ENCODE data around the gene AGBL4. TPM values are rescaled to one million over a fixed set of nuclear protein-coding genes. Genes with fewer than 3 reads are reported as not detected.
A peak's percentile ranks its signal among the peaks of the same experiment; 100 is the strongest.

AGBL4 gene
- total and polyA plus RNA-seq, 11 donors, result 0.40 to 1.4 (median 0.54) TPM; not detected in 3

GRCh38 chr1:48572646-48573258 lies 1451.0 kb downstream of the AGBL4 start:
- DNase-seq (peak in 4 of 5 donors; percentile 20 to 50 (median 30)), ATAC-seq (peak; percentile 73 to 80 (median 76))
- H3K9me3 ChIP-seq, result no peaks in the 10 kb centered on the region
- intact Hi-C loops (cut with DNase I), result loop anchor here in 9 of 10 donors (2.0 to 10.0 kb wide), 6 partner anchors 122 to 1772 kb away; no protein-coding TSS in a partner anchor
- 44 to 51% (median 47%) methylated on average over 7 of the region's 7 CpGs for WGBS, 4 donors
- no peak overlapping the region for H3K4me3 ChIP-seq
- peaks cover 0 to 3% (median 0%) of the 10 kb centered on the region in 9 donors for H3K27me3 ChIP-seq
- no peak for TF ChIP-seq POLR2A (IDR thresholded peaks at IDR 0.05)
- peak in 11 of 12 donors; percentile 26 to 68 (median 56) for TF ChIP-seq CTCF (IDR thresholded peaks at IDR 0.05)
- no peak overlapping the region for H3K27ac ChIP-seq
- peaks cover 0 to 3% (median 0%) of the 10 kb centered on the region in 12 donors for H3K4me1 ChIP-seq
- no peaks in the 10 kb centered on the region for H3K36me3 ChIP-seq

- DNase-seq (no peak), ATAC-seq (no peak)
- TF ChIP-seq CTCF (IDR thresholded peaks at IDR 0.05) (no peak), POLR2A (IDR thresholded peaks at IDR 0.05) (no peak)
- intact Hi-C loops (cut with DNase I), result loop anchor here in 9 of 10 donors (2.0 to 10.0 kb wide), 6 partner anchors 123 to 1773 kb away; no protein-coding TSS in a partner anchor
- 78 to 83% (median 80%) methylated on average over 4 of the region's 4 CpGs for WGBS, 4 donors
- Histone ChIP-seq H3K4me1 (peaks cover 0 to 3% (median 0%) of the 10 kb centered on the region in 12 donors), H3K27me3 (peaks cover 0 to 3% (median 0%) of the 10 kb centered on the region in 9 donors), H3K4me3 (no peak overlapping the region), H3K9me3 (no peaks in the 10 kb centered on the region), H3K27ac (no peak overlapping the region), H3K36me3 (no peaks in the 10 kb centered on the region)
These were observed 1451.6 kb downstream of the AGBL4 start for GRCh38 chr1:48572134-48572533.

GRCh38 chr1:48571303-48571987 lies 1452.3 kb downstream of the AGBL4 start:
- no peak overlapping the region for H3K27ac ChIP-seq
- peak in 2 of 4 donors; percentile 16 to 74 for ATAC-seq
- H3K27me3 ChIP-seq, result peaks cover 0 to 3% (median 0%) of the 10 kb centered on the region in 9 donors
- H3K4me3 ChIP-seq, result no peak overlapping the region
- H3K36me3 ChIP-seq, result no peaks in the 10 kb centered on the region
- 43 to 69% (median 55%) methylated on average over 3 of the region's 3 CpGs for WGBS, 4 donors
- no peak for TF ChIP-seq CTCF (IDR thresholded peaks at IDR 0.05)
- TF ChIP-seq POLR2A (IDR thresholded peaks at IDR 0.05), result no peak
- H3K4me1 ChIP-seq, result peaks cover 0 to 3% (median 0%) of the 10 kb centered on the region in 12 donors
- intact Hi-C loops (cut with DNase I), result loop anchor here in 8 of 10 donors (2.0 to 10.0 kb wide), 6 partner anchors 123 to 1773 kb away; no protein-coding TSS in a partner anchor
- no peaks in the 10 kb centered on the region for H3K9me3 ChIP-seq
- no peak for DNase-seq

- WGBS, 4 donors, result 48 to 65% (median 52%) methylated on average over 7 of the region's 7 CpGs
- Histone ChIP-seq H3K36me3 (no peaks in the 10 kb centered on the region), H3K4me3 (no peak overlapping the region), H3K4me1 (peaks cover 0 to 3% (median 0%) of the 10 kb centered on the region in 12 donors), H3K9me3 (no peaks in the 10 kb centered on the region), H3K27me3 (peaks cover 0 to 3% (median 0%) of the 10 kb centered on the region in 9 donors), H3K27ac (no peak overlapping the region)
- DNase-seq, result no peak
- intact Hi-C loops (cut with DNase I), result loop anchor here in 8 of 10 donors (2.0 to 10.0 kb wide), 6 partner anchors 124 to 1774 kb away; no protein-coding TSS in a partner anchor
- TF ChIP-seq POLR2A (IDR thresholded peaks at IDR 0.05) (no peak), CTCF (IDR thresholded peaks at IDR 0.05) (no peak)
- ATAC-seq, result peak in 1 of 4 donors; percentile 9
These were observed 1453.2 kb downstream of the AGBL4 start for GRCh38 chr1:48570568-48570967.

Measured in heart left ventricle (tissue), 16 donors.